HEK293 (cell line): ENCODE measurements around the gene INF2.

ENCODE experiments used
- BCL11A ChIP-seq: fragments of 450-650 bp; formaldehyde crosslinking; IDR thresholded peaks from 2 replicates; pipeline ENCODE4 v1.5.1; 2016; ENCODE audit warnings: low read depth, missing biosample characterization, missing genetic modification characterization
- CTCF ChIP-seq: fragments of 450-650 bp; formaldehyde crosslinking; IDR thresholded peaks from 2 replicates; pipeline ENCODE4 v1.5.1; 2016; ENCODE audit warnings: missing biosample characterization, missing genetic modification characterization
- MZF1 ChIP-seq: fragments of 450-650 bp; formaldehyde crosslinking; IDR thresholded peaks from 2 replicates; pipeline ENCODE4 v1.5.1; 2017; ENCODE audit warnings: missing biosample characterization, missing genetic modification characterization, borderline replicate concordance
- PBX3 ChIP-seq: sonication (generic); formaldehyde crosslinking; IDR thresholded peaks from 2 replicates; pipeline ENCODE4 v1.8.1; 2022; ENCODE audit warnings: mild to moderate bottlenecking, moderate library complexity, missing genetic modification reagents
- SETDB1 ChIP-seq: IDR thresholded peaks from one replicate; pipeline ENCODE4 v1.6.1; 2017; ENCODE audit warnings: mild to moderate bottlenecking, low read length, moderate library complexity, mixed read lengths; ENCODE audit not compliant: insufficient read length
- ZNF140 ChIP-seq: fragments of 450-650 bp; formaldehyde crosslinking; IDR thresholded peaks from 2 replicates; pipeline ENCODE4 v1.5.1; 2016; ENCODE audit warnings: missing biosample characterization, missing genetic modification characterization
- ZNF16 ChIP-seq: fragments of 450-650 bp; formaldehyde crosslinking; IDR thresholded peaks from 2 replicates; pipeline ENCODE4 v1.5.1; 2016; ENCODE audit warnings: low read depth, missing biosample characterization, missing genetic modification characterization
- ZNF24 ChIP-seq: fragments of 450-650 bp; formaldehyde crosslinking; IDR thresholded peaks from 2 replicates; pipeline ENCODE4 v1.5.1; 2016; ENCODE audit warnings: missing biosample characterization, missing genetic modification characterization
- ZNF274 ChIP-seq, 2 experiments: fragments of 200-500 bp in 1 of 2; fragments of 450-650 bp in 1 of 2; sonication (Bioruptor generic) in 1 of 2; formaldehyde crosslinking in 1 of 2; IDR thresholded peaks; 2 replicates each; pipeline versions ENCODE4 v1.5.1 to v1.6.1; 2014 to 2016; ENCODE audit warnings: borderline replicate concordance in 1 of 2, inconsistent platforms in 1 of 2, low read length in 1 of 2, missing biosample characterization in 1 of 2, missing genetic modification characterization in 1 of 2
- ZNF324 ChIP-seq: fragments of 450-650 bp; formaldehyde crosslinking; IDR thresholded peaks from 2 replicates; pipeline ENCODE4 v1.5.1; 2016; ENCODE audit warnings: missing biosample characterization, missing genetic modification characterization
- ZNF558 ChIP-seq: fragments of 450-650 bp; formaldehyde crosslinking; IDR thresholded peaks from 2 replicates; pipeline ENCODE4 v1.5.1; 2016; ENCODE audit warnings: missing biosample characterization, missing genetic modification characterization
- ZNF654 ChIP-seq: fragments of 450-650 bp; formaldehyde crosslinking; IDR thresholded peaks from 2 replicates; pipeline ENCODE4 v1.5.1; 2016; ENCODE audit warnings: low read depth, missing biosample characterization, missing genetic modification characterization
- ZNF768 ChIP-seq: fragments of 450-650 bp; formaldehyde crosslinking; IDR thresholded peaks from 2 replicates; pipeline ENCODE4 v1.5.1; 2018; ENCODE audit warnings: missing biosample characterization, mild to moderate bottlenecking, missing genetic modification characterization

- TF ChIP-seq BCL11A (tag by site-specific recombination) (no peak), CTCF (tag by site-specific recombination) (no peak), MZF1 (tag by site-specific recombination) (no peak), ZNF324 (tag by site-specific recombination) (no peak), ZNF558 (tag by site-specific recombination) (no peak), PBX3 (no peak), ZNF654 (tag by site-specific recombination) (no peak), ZNF274 (IDR thresholded peaks at IDR 0.05; ENCODE audit: low read length) (no peak), ZNF274 (tag by site-specific recombination; IDR thresholded peaks at IDR 0.05; ENCODE audit: borderline replicate concordance) (no peak), SETDB1 (no peak), ZNF16 (no peak), ZNF24 (no peak), ZNF768 (tag by site-specific recombination) (no peak), ZNF140 (no peak)
These were observed 52.4 kb downstream of the INF2 start for GRCh38 chr14:104741803-104742251.
